ENCODE results near the gene LRRC59.

LRRC59 gene

GRCh38 chr17:50394711-50395110, 2.6 kb downstream of the LRRC59 start:
- in situ Hi-C loops (cut with HindIII; ENCODE audit: low pct_ligation_motif_present, low pct_unique_long_range_greater_than_20kb, low sequenced_read_pairs): no loop called here
- DNase-seq: no peak

- no peak for DNase-seq
- in situ Hi-C loops (cut with HindIII; ENCODE audit: low pct_ligation_motif_present, low pct_unique_long_range_greater_than_20kb, low sequenced_read_pairs): no loop called here
Observed at GRCh38 chr17:50393700-50394099, 3.6 kb downstream of the LRRC59 start.

- in situ Hi-C loops (cut with HindIII; ENCODE audit: low pct_ligation_motif_present, low pct_unique_long_range_greater_than_20kb, low sequenced_read_pairs): no loop called here
- no peak for DNase-seq
Observed at GRCh38 chr17:50392621-50393020, 4.7 kb downstream of the LRRC59 start.

- no peak for DNase-seq
- in situ Hi-C loops (cut with HindIII; ENCODE audit: low pct_ligation_motif_present, low pct_unique_long_range_greater_than_20kb, low sequenced_read_pairs): no loop called here
Observed at GRCh38 chr17:50389534-50389933, 7.8 kb downstream of the LRRC59 start.

- in situ Hi-C loops (cut with HindIII; ENCODE audit: low pct_ligation_motif_present, low pct_unique_long_range_greater_than_20kb, low sequenced_read_pairs): no loop called here
- DNase-seq: no peak
Observed at GRCh38 chr17:50388728-50389127, 8.6 kb downstream of the LRRC59 start.

GRCh38 chr17:50386510-50386909, 10.8 kb downstream of the LRRC59 start:
- DNase-seq: no peak
- in situ Hi-C loops (cut with HindIII; ENCODE audit: low pct_ligation_motif_present, low pct_unique_long_range_greater_than_20kb, low sequenced_read_pairs): no loop called here

GRCh38 chr17:50382931-50383330, 14.4 kb downstream of the LRRC59 start:
- in situ Hi-C loops (cut with HindIII; ENCODE audit: low pct_ligation_motif_present, low pct_unique_long_range_greater_than_20kb, low sequenced_read_pairs): no loop called here

GRCh38 chr17:50381920-50382319, 15.4 kb downstream of the LRRC59 start:
- no peak for DNase-seq
- in situ Hi-C loops (cut with HindIII; ENCODE audit: low pct_ligation_motif_present, low pct_unique_long_range_greater_than_20kb, low sequenced_read_pairs): no loop called here

More at GRCh38 chr17:50382931-50383330, 14.4 kb downstream of the LRRC59 start:
- no peak for DNase-seq

- no peak for DNase-seq
Observed at GRCh38 chr17:50381260-50381815, 16.0 kb downstream of the LRRC59 start.

GRCh38 chr17:50380369-50381259, 16.7 kb downstream of the LRRC59 start:
- in situ Hi-C loops (cut with HindIII; ENCODE audit: low pct_ligation_motif_present, low pct_unique_long_range_greater_than_20kb, low sequenced_read_pairs): no loop called here
- no peak for DNase-seq

More at GRCh38 chr17:50381260-50381815, 16.0 kb downstream of the LRRC59 start:
- in situ Hi-C loops (cut with HindIII; ENCODE audit: low pct_ligation_motif_present, low pct_unique_long_range_greater_than_20kb, low sequenced_read_pairs): no loop called here

GRCh38 chr17:50379351-50380132, 17.8 kb downstream of the LRRC59 start:
- no peak for DNase-seq
- in situ Hi-C loops (cut with HindIII; ENCODE audit: low pct_ligation_motif_present, low pct_unique_long_range_greater_than_20kb, low sequenced_read_pairs): no loop called here

GRCh38 chr17:50375858-50376538, 21.3 kb downstream of the LRRC59 start:
- no peak for DNase-seq
- in situ Hi-C loops (cut with HindIII; ENCODE audit: low pct_ligation_motif_present, low pct_unique_long_range_greater_than_20kb, low sequenced_read_pairs): no loop called here

- in situ Hi-C loops (cut with HindIII; ENCODE audit: low pct_ligation_motif_present, low pct_unique_long_range_greater_than_20kb, low sequenced_read_pairs): no loop called here
Observed at GRCh38 chr17:50373705-50374104, 23.6 kb downstream of the LRRC59 start.

GRCh38 chr17:50372758-50373556, 24.4 kb downstream of the LRRC59 start, which contains the start of the genes EME1 and MRPL27:
TSS of gene EME1 (plus strand) at chr17:50373229. CDS start at chr17:50375209, 1,980 bp downstream.
TSS of gene MRPL27 (minus strand) at chr17:50373184. CDS start at chr17:50373170, 14 bp downstream.
- peak; percentile 92 for DNase-seq
- in situ Hi-C loops (cut with HindIII; ENCODE audit: low pct_ligation_motif_present, low pct_unique_long_range_greater_than_20kb, low sequenced_read_pairs): no loop called here

More at GRCh38 chr17:50373705-50374104, 23.6 kb downstream of the LRRC59 start:
- DNase-seq: no peak

GRCh38 chr17:50372222-50372757, 25.0 kb downstream of the LRRC59 start:
- no peak for DNase-seq
- in situ Hi-C loops (cut with HindIII; ENCODE audit: low pct_ligation_motif_present, low pct_unique_long_range_greater_than_20kb, low sequenced_read_pairs): no loop called here

GRCh38 chr17:50371526-50371925, 25.8 kb downstream of the LRRC59 start:
- in situ Hi-C loops (cut with HindIII; ENCODE audit: low pct_ligation_motif_present, low pct_unique_long_range_greater_than_20kb, low sequenced_read_pairs): no loop called here
- no peak for DNase-seq

- no peak for DNase-seq
- in situ Hi-C loops (cut with HindIII; ENCODE audit: low pct_ligation_motif_present, low pct_unique_long_range_greater_than_20kb, low sequenced_read_pairs): no loop called here
Observed at GRCh38 chr17:50370052-50370451, 27.3 kb downstream of the LRRC59 start.
